Esophagus mucosa (tissue), 1 donor: ENCODE data around the gene GRAMD2A. TPM values are rescaled to one million over a fixed set of nuclear protein-coding genes. Genes with fewer than 3 reads are reported as not detected.

Experiments
- ATAC-seq: fragments of 200-7000 bp; cut with Tn5 transposase; one replicate; pipeline ENCODE4 v1.9.1; 2020
- total RNA-seq: library from RNA; stranded (reverse); gene quantifications from one replicate; pipeline ENCODE4 v1.2.4, GENCODE V29; 2023
- donor health status: DM: yes; HTN: yes; CAD: no.

Gene GRAMD2A
- 4.0 TPM for total RNA-seq

- ATAC-seq, result peak; percentile 66
These were observed at the start of gene GRAMD2A for GRCh38 chr15:72197460-72198355. Gene GRAMD2A, minus strand, starts transcription at chr15:72197787.

- ATAC-seq, result no peak
These were observed 45.3 kb upstream of the GRAMD2A start for GRCh38 chr15:72242775-72243370.

- ATAC-seq, result no peak
These were observed 42.1 kb upstream of the GRAMD2A start for GRCh38 chr15:72239652-72240051.

DNA sequence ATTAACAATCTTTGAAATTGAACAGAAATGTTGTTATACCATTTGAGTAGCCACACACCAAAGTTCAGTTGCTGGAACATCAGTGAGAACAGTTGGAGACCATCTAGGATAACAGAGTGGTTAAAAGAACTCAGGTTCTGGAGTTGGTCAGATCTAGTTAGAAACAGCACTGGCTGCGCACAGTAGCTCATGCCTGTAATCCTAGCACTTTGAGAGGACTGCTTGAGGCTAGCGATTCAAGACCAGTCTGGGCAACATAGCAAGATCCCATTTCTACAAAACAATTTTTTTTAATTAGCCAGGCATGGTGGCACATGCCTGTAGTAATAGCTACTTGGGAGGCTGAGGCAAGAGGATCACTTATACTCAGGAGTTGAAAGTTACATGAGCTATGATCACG, 41.0 kb upstream of the GRAMD2A start:
- ATAC-seq, result no peak

DNA sequence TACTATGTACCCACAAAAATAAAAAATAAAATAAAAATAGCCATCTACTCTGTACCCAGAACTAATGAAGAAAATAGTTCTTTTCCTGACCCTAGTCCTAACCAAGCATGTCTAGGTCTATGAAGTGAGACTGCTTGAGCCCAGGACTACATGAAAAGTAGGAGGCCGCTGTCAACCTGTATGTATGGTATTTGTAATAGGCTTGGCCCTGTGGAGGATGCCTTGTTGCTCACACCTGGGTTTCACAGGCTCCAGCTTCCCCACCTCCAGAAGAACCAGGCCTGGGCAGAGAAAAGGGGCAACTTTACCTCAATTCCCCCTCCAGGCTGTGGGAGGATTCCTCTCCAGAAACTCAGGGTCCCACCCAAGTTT, 40.3 kb upstream of the GRAMD2A start:
- ATAC-seq, result peak; percentile 61

DNA sequence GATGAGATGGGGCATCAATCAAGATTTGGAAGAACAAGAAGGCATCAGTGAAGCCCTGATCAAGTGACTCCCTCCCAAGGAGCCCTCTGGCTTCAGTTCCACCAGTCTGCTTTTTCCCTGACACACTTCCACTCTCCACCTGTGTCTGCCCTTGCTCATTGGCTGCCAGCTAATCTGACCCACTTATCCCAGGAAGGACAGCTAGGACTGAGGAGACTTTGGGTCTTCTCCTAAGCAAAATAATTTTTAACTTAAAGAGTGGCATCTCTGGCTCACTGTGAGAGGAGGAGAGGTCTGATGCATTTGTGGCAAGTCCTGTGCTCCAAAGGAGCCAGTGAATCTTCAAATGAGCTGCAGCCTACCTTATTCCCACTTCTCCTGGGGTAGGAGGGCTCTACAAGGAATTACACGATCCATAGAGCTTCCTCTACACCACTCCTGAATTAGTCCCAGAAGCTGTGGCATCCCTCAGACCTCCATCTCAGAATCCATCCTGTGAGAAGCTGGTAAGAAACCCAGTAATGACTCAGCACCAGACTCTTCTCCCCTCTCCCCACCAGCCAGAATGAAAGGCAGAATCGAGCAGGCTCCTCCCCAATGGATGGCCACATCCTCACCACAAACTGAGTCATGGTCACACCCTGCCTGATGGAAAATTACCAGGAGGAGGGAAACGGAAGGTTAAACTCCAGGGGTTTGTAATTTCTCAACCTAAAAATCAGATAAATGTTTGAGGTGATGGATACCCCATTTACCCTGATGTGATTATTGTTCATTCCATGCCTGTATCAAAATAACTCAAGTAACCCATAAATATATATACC, 39.7 kb upstream of the GRAMD2A start:
- ATAC-seq, result peak; percentile 94

GRCh38 chr15:72236381-72237003, 38.9 kb upstream of the GRAMD2A start:
- ATAC-seq, result no peak

- ATAC-seq, result no peak
These were observed 37.7 kb upstream of the GRAMD2A start for GRCh38 chr15:72235298-72235697.

DNA sequence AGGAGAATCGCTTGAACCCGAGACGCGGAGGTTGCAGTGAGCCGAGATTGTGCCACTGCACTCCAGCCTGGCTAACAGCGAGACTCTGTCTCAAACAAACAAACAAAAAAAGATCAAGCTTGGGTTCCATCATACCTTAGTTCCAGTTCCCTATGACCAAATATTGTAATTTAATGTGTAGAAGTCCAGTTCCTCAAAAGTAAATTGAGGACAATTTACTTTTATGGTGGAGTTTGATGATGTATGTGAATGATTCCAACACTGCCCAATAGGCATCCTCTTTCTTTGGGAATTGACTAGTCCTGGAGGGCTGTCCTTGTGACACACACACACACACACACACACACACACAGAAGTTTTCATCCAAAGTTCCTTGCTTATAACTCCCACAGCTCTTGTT, 36.2 kb upstream of the GRAMD2A start:
- no peak for ATAC-seq

DNA sequence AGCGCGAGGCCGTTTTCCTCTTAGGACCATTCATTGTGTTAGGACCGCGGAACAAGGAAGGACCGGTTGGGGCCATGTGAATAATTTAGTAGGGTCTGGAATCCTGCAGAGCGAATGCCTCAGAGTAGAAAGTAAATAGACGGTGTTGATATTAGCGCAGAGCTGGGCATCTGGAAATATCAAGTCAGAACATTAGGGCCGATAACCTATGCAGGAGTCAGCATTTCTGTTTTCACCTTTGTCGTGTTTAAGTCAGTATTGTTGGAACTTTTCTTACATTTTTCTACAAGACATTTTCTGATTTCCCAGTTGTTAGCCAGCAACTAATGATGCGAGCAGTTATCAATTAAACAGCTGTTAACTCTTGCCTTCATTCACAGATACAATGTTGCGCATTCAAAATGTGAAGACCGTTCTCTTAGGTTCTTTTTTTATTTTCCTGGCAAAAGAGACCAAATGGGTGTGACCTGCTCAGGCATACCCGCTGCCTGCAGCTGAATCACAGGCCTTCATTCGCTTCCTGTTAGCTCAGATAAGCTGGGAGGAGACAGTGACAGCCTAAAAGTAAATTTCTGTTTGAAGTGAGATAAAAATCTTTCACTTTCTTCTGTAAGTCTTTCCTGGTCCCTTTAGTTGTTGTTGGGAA, 34.4 kb upstream of the GRAMD2A start:
- peak; percentile 33 for ATAC-seq

- ATAC-seq, result peak; percentile 83
These were observed 33.7 kb upstream of the GRAMD2A start, which contains the start of gene PKM for GRCh38 chr15:72231066-72231832. Gene PKM, minus strand, starts transcription at chr15:72231190. Its CDS starts 12,093 bp downstream, at chr15:72219097.

- peak; percentile 49 for ATAC-seq
These were observed 32.8 kb upstream of the GRAMD2A start for GRCh38 chr15:72230197-72231065.

GRCh38 chr15:72229947-72230196, 32.3 kb upstream of the GRAMD2A start:
- peak; percentile 0 for ATAC-seq

DNA sequence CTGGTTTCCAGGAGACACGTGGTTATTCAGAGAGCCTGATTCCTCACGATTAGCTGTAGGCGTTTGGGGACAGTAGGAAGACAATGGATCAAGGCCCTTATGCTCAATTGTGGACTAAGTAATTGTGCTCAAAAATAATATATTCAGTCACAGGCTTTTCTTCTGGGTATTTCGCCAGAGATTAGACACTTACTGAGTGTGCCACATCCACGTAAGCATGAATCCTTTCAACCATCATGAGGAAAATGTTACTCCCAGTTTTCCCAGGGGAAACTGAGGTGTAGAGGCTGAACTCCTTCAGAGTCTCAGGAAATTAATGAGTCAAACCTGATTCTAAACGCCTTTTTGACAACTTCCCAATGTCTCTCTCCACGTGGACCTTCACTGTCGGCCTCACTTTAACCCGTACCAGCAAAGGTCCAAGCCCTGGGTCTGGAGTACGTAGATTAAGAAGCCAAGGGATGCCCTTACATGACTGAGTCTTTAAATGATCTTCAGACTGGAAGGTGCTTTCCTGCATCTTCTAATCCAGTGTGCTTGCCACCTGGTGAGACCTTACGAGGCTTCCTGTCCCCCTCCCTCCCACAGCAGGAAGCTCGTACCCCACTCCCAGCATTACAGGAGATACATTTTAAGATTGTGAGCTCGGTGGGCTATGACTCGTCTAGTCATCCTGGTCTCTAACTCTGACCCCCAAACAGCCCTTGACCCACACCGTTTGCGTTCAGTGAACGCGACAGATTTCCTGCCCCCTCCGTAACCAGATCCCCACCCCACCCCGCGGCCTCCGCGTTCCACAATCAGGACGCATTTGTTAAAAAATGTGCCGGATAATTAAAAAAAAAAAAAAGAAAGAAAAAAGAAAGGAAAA, 31.7 kb upstream of the GRAMD2A start:
- no peak for ATAC-seq

GRCh38 chr15:72227720-72228119, 30.1 kb upstream of the GRAMD2A start:
- no peak for ATAC-seq

- peak; percentile 36 for ATAC-seq
These were observed 29.6 kb upstream of the GRAMD2A start for GRCh38 chr15:72227192-72227586.

GRCh38 chr15:72223278-72223677, 25.7 kb upstream of the GRAMD2A start:
- no peak for ATAC-seq

GRCh38 chr15:72222393-72222792, 24.8 kb upstream of the GRAMD2A start:
- ATAC-seq, result peak; percentile 84

DNA sequence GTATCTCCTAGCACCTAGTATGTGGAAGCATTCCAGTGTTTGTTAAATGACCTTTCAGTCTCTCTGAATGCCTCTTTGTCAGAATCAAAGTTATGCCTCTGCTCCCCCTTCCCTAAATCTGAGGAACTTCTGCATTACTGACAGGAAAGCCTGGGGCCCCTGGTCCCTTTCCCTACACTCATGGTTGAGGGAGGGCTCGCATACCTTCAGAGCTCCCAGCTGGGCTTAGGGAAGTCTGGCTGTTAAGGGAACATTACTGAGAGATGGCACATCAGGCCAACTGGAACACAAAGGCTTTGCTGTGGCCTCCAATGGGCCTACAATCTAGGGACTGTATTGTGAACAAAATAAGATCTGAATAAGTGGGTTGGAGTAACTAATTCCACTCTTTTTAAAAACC, 23.1 kb upstream of the GRAMD2A start:
- no peak for ATAC-seq

DNA sequence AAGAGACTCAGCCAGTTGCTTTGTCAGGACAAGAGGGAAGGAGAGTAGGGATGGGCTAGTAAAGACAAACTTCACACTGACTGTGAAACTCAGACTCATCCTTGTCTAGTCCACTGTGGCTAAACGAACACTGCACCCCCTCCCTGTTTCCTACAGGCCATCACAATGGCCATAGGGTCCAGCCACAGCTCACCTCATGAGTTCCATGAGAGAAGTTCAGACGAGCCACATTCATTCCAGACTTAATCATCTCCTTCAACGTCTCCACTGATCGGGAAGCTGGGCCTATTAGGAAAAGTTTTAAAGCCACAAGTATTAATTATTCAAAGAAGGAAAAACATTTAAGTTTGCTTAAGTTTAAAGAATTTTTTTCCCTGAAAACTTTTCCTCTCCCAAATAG, 19.6 kb upstream of the GRAMD2A start:
- ATAC-seq, result no peak
